HG03039 (cell line): ENCODE results near the gene CIZ1.
"Not testable (repeated sequence)": the region's sequence is repeated elsewhere in the genome, so short reads cannot be mapped to it uniquely, and the experiment has no call there.

ENCODE experiments used
- ATAC-seq: cut with Tn5 transposase; IDR thresholded peaks from one replicate; pipeline ENCODE4 v1.9.1; 2021; ENCODE audit warnings: mild to moderate bottlenecking, moderate library complexity; ENCODE audit not compliant: unreplicated experiment

The CIZ1 gene

DNA sequence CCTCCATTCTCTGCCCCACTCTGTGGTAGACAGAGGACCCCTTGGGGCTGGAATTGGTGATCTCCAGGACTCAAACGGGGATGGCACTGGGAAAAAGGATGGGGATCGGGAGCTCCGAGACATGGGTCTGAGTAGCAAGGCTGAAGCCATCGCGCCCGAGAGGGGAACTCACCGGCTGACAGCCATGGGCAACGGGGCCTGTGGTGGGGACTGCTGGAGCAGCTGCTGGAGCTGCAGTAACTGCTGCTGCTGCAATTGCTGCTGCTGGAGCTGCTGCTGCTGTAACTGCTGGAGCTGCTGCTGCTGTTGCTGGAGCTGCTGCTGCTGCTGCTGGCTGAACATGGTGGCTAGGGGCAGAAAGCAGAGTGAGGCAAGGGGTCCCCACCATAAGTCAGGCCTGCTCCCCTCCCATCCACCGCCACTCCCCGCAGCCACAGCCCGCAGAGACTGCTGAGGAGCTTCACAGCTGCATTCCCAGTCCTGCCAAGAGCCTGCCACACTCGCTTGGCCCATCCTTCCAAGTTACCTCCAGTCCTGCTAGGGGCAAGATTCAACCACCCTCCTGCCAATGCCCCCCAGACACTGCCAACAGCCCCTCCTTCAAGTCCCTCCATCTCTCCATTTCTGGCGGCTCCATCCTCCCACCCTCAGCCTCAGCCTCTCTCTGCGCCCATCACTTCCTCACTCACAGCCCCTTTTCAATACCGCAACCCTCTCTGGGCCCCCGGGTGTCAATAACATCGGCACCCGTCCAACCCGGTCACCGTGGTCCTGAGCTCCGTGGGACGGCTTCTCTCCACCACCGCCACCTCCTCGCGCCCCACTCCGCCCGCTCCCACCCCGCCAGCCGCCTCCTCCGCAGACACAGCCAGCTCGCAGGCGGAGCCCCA is 611 bp downstream of the CIZ1 start:
- ATAC-seq, result no peak

GRCh38 chr9:128190013-128190412 is 1.4 kb downstream of the CIZ1 start:
- ATAC-seq, result no peak

DNA sequence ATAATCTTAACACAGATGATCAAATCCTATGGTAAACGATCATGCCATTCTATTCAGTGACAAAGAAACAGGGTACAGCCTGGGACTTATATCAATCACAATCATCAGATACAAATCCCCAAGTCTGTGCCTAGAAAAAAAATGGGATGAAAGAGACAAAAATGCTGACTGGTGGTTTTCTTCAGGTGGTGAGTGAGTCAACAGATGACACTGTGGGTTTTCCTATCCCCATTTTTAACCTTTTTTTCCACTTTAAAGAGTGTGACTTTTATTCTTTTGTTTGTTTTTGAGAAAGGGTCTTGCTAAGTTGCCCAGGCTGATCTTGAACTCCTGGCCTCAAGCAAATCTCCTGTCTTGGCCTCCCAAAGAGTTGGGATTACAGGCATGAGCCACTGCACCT is 3.2 kb downstream of the CIZ1 start:
- ATAC-seq, result no peak

- ATAC-seq, result no peak
These were observed 4.0 kb downstream of the CIZ1 start for GRCh38 chr9:128187361-128187760.

GRCh38 chr9:128185979-128186965 is 5.1 kb downstream of the CIZ1 start:
- ATAC-seq, result no peak

GRCh38 chr9:128182893-128183588 is 8.3 kb downstream of the CIZ1 start:
- ATAC-seq, result no peak

- ATAC-seq, result not testable (repeated sequence)
These were observed 9.9 kb downstream of the CIZ1 start for GRCh38 chr9:128181480-128181879.

DNA sequence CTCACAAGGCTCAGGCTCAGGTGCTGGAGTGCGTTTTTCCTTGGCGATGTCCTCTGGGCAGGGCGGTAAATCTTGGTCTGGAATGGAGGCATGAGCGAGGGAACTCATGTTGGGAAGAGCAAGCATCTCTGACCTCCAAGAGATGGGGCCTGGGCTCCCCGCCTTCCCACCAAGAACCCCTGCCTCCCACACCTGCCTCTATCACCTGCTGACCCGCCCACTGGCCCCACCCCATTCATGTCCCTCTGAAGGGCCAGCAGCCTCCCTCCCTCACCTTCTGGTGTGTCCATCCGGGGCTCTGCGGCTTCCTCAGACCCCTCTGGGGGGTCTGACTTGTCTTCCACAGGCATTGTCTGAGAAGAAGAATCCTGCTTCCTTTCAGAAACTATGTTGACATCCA is 10.9 kb downstream of the CIZ1 start:
- no peak for ATAC-seq

DNA sequence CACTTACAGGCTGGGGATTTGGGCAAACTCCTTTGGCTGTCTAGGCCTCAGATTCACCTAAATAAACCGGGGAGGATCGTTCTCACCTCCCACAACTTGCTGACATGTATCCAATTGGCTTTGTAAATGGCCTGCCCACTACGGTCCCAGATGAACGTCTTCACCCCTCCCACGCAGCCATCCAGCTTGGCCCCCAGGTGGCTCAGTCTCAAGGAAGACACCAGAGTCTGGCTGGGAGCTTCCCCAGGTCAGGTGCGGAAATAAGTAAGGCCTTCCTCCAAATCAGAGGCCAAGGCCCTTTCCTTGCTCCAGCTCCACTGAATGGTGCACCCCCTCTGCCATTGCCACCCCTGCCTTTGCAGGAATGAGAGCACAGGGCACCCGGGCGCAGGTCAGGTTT is 11.4 kb downstream of the CIZ1 start:
- ATAC-seq, result no peak

DNA sequence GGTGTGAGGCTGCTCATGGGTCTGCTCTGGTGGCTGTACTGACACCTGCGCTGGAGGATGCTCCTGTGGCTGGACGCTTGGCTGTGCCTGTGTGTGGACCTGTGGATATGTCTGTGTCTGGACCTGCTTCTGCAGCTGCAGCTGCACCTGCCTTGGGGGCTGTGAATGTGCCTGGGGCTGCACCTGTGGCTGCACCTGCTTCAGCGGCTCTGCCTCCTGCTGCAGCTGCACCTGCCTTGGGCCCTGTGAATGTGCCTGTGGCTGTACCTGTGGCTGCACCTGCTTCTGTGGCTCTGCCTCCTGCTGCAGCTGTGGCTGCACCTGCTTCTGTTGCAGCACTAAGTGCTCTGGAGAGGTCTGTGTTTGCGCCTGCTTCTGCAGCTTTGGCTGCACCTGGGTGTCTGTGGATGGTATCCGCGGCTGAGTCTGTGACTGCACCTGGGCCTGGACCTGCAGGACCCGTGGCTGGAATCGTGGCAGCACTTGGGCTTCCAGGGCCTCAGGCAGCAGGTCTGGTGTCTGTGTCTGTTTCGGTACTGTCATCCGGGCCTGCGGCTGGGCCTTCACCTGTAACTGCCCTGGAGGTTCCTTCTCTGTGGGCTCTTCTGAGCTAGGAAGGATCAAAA is 12.5 kb downstream of the CIZ1 start:
- no peak for ATAC-seq

GRCh38 chr9:128175726-128176125 is 15.6 kb downstream of the CIZ1 start:
- no peak for ATAC-seq

GRCh38 chr9:128175102-128175563 is 16.2 kb downstream of the CIZ1 start:
- ATAC-seq, result no peak

DNA sequence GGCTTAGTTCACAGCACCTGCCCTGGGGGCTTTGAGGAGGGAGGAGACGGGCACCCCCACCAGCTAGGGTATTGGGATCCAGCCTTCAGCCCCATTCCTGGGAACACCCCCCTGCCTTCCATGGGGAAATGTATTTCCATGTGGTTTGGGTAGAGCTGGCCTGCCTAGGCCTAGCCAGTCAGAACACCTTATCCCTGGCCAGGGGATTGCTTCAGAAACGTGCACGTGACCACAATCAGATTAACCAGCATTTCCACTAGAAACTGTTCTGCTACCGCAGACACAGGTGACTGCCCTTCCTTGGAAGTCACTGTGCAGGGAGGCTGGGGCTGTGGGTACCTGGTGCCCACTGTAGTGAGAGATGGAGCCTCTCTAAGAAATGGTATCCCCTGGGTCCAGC is 17.3 kb downstream of the CIZ1 start:
- ATAC-seq, result no peak

DNA sequence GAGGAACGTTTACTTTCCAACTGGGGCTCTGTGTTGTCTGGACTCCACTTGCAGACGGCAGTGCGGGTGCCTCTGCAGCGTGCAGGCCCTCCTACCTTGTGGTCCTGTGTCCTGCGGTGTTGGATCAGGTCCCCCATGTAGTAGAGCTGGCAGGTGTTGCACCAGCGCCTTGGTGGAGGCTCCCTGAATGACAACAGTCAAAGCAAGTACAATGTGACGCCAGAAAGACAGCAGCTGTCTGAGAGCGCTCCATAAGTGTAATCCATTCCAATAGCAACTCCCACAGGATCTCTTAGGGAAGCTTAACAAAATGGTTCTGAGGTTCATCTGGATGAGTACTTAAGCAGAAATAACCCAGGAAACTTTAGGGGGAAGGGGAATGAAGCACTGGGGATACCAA is 21.4 kb downstream of the CIZ1 start:
- ATAC-seq, result no peak

DNA sequence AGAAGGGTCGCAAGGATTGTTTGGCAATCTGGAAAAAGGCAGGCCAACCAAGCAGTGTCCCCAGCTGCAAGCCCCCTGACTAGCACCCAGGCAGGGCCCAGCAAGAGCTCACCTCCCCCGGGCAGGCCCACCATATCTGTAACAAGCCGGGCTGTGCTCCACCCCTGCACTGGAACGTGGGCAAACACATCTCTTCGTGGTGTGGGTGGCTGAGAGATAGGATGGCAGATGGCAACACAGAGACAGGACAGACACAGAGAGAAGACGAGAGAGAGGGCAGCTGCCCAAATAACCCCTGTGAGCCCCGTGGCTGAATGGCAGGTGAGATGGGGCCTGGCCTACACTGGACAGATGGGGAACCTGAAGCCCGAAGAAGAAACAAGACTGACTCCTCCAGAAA is 21.9 kb downstream of the CIZ1 start:
- no peak for ATAC-seq

GRCh38 chr9:128168731-128169308 is 22.6 kb downstream of the CIZ1 start:
- ATAC-seq, result no peak

GRCh38 chr9:128167209-128167608 is 24.2 kb downstream of the CIZ1 start:
- ATAC-seq, result no peak

GRCh38 chr9:128166169-128166568 is 25.2 kb downstream of the CIZ1 start:
- no peak for ATAC-seq

- ATAC-seq, result no peak
These were observed 27.0 kb downstream of the CIZ1 start for GRCh38 chr9:128164307-128164885.
